H1 (cell line): ENCODE results near the gene FLNC. TPM values are rescaled to one million over a fixed set of nuclear protein-coding genes. Genes with fewer than 3 reads are reported as not detected.

Experiments used
- CBX8 ChIP-seq: fragments of 300-800, 300-1000 bp; sonication (generic); IDR thresholded peaks from 2 replicates; pipeline ENCODE4 v1.7.1; 2016; ENCODE audit warnings: low read depth, low read length, borderline replicate concordance
- CHD7 ChIP-seq: fragments of 300-600 bp; sonication (generic); IDR thresholded peaks from 2 replicates; pipeline ENCODE4 v1.7.1; 2012; ENCODE audit warnings: low read length, moderate library complexity, mild to moderate bottlenecking, inconsistent platforms; ENCODE audit not compliant: insufficient replicate concordance
- EP300 ChIP-seq, 2 experiments: IDR thresholded peaks; 1 replicate in 1 of 2; 2 replicates in 1 of 2; pipeline ENCODE4 v1.6.1; 2011 to 2012; ENCODE audit warnings: low read depth in 2 of 2, low read length in 2 of 2, mild to moderate bottlenecking in 2 of 2, borderline replicate concordance in 1 of 2, inconsistent platforms in 1 of 2, moderate library complexity in 1 of 2
- EZH2 ChIP-seq: fragments of 200-600 bp; sonication (generic); IDR thresholded peaks from 2 replicates; pipeline ENCODE4 v1.7.1; 2012; ENCODE audit warnings: low read depth, mild to moderate bottlenecking, moderate library complexity, low read length, inconsistent platforms; ENCODE audit not compliant: severe bottlenecking
- FOSL1 ChIP-seq: IDR thresholded peaks from 2 replicates; pipeline ENCODE4 v1.6.1; 2011; ENCODE audit warnings: mild to moderate bottlenecking, low read depth, low read length, moderate library complexity; ENCODE audit not compliant: insufficient read depth
- JUND ChIP-seq: IDR thresholded peaks from 2 replicates; pipeline ENCODE4 v1.6.1; 2011; ENCODE audit warnings: mild to moderate bottlenecking, improper control_type of control experiment, low read length
- NANOG ChIP-seq: IDR thresholded peaks from 2 replicates; pipeline ENCODE4 v1.6.1; 2011; ENCODE audit warnings: low read length, low read depth, mild to moderate bottlenecking, inconsistent platforms; ENCODE audit not compliant: insufficient read depth, poor library complexity, severe bottlenecking
- NRF1 ChIP-seq: IDR thresholded peaks from 2 replicates; pipeline ENCODE4 v1.6.1; 2011; ENCODE audit warnings: mild to moderate bottlenecking, low read depth, low read length, improper control_type of control experiment
- SP4 ChIP-seq: IDR thresholded peaks from 2 replicates; pipeline ENCODE4 v1.6.1; 2012; ENCODE audit warnings: low read length, inconsistent platforms
- SUZ12 ChIP-seq: fragments of 200-600 bp; sonication (generic); IDR thresholded peaks from 2 replicates; pipeline ENCODE4 v1.6.1; 2012; ENCODE audit warnings: mild to moderate bottlenecking, inconsistent platforms, low read length, moderate library complexity, mixed read lengths
- TCF12 ChIP-seq: IDR thresholded peaks from 2 replicates; pipeline ENCODE4 v1.6.1; 2011; ENCODE audit warnings: low read depth, mild to moderate bottlenecking, low read length
- TEAD4 ChIP-seq: IDR thresholded peaks from 2 replicates; pipeline ENCODE4 v1.6.1; 2012; ENCODE audit warnings: low read depth, low read length, inconsistent platforms, mixed read lengths
- polyA plus RNA-seq, 7 experiments: library from polyadenylated mRNA; depleted of rRNA in 3 of 7; stranded (reverse) in 5 of 7; unstranded in 2 of 7; fragments of >200 nt in 5 of 7; fragments of 200-250 nt in 2 of 7; gene quantifications; 1 replicate in 5 of 7; 2 replicates in 1 of 7; 4 replicates in 1 of 7; pipeline versions ENCODE4 v1.2.1 to v1.2.3, GENCODE V29; 2011 to 2013; ENCODE audit warnings: missing spikeins in 2 of 7, mixed read lengths in 2 of 7
- total RNA-seq: library from RNA; stranded (reverse); fragmentation: NEBNext Ultra II Directional; extraction: Animal tissue kit (Norgen Biotek cat#: 25700); gene quantifications from 2 replicates; pipeline ENCODE4 v1.2.1, GENCODE V29; 2021

FLNC gene
- total and polyA plus RNA-seq, 2 of the 8 experiments (the other 6 are each of a cell fraction or from before 2014, with no cell fraction given), result 1.9 to 10.7 TPM

DNA sequence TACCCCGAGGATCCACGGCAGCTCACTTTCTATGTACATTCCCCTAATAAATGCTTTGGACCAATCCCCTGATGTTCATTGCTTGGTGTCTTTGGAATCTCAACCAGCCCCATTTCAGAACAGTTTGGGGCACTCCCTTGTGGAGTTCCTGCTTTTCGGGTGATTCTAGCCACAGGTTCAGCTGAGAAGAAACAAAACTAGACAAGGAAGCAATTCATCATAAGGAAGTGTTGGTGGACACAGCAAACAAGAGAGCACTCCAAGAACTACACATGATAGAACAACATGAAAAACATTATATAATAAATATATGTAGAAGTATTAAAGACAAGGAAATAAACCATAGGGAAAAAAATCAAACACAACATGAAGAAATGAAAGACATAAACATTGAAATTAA lies 44.5 kb upstream of the FLNC start (continued):
- TF ChIP-seq CHD7 (no peak), SP4 (no peak), FOSL1 (no peak), NANOG (no peak), NRF1 (no peak), EP300 (IDR thresholded peaks at IDR 0.05; ENCODE audit: borderline replicate concordance in 1 of 2, low read depth in 2 of 2, low read length in 2 of 2) (no peak), TEAD4 (no peak), EZH2 (no peak), TCF12 (no peak), SUZ12 (no peak), JUND (no peak), CBX8 (no peak)
